Stimulated activated CD4-positive, alpha-beta T cell treated with anti-CD3 and anti-CD28 coated beads, Interleukin-1b, Interleukin-23, amount 100 ng/mL, for 4 hours (primary cell): ENCODE data around the gene SELENON.

Experiments
- DNase-seq, 2 donors: peaks; one replicate each; pipeline ENCODE4 v3.0.0-alpha.2; 2020; ENCODE audit warnings: low read depth in 2 of 2

Gene SELENON

DNA sequence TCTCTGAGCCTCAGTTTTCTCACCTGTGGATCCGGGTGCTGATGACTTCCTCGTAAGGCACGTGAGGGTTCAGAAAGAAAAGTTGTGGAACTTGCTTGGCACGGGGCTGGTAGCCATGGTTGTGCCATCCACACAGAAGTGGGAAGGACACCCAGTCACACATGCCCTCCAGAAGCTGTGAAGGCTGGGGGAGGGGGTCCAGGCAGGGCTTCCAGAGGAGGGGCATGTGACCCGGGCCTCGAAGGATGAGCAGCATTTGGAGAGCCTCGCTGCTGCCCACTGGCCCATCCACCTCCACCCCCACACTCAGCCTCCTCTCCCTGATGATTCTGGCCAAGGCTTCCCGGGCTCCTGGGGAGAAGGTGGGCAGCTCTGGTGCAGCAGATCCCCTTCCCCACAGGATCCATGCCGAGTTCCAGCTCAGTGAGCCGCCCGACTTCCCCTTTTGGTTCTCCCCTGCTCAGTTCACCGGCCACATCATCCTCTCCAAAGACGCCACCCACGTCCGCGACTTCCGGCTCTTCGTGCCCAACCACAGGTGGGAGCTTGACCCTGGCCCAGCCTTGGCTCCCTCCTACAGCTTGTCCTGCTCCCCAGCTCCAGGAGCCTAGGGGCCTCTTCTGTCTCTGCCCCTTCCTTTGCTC, 9.4 kb downstream of the SELENON start:
- no peak for DNase-seq

DNA sequence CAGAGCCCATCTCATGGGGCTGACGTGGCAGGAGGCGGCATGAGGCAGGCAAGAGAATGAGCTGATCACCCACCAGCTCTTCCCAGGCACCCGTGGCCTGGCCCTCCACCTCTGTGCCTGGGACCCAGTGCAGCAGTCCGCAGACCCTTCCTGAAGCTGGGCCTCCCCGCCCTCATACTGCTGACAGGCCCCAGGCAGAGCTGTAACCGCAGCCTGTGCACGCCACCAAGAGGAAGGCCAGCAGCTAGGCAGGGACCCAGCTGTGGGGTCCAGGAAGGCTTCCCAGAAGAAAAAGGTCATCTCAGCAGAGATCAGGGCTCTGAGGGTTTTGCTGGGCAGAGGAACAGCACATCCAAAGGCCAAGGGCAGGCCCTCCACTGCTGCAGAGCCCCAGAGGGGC, 9.9 kb downstream of the SELENON start:
- no peak for DNase-seq

DNA sequence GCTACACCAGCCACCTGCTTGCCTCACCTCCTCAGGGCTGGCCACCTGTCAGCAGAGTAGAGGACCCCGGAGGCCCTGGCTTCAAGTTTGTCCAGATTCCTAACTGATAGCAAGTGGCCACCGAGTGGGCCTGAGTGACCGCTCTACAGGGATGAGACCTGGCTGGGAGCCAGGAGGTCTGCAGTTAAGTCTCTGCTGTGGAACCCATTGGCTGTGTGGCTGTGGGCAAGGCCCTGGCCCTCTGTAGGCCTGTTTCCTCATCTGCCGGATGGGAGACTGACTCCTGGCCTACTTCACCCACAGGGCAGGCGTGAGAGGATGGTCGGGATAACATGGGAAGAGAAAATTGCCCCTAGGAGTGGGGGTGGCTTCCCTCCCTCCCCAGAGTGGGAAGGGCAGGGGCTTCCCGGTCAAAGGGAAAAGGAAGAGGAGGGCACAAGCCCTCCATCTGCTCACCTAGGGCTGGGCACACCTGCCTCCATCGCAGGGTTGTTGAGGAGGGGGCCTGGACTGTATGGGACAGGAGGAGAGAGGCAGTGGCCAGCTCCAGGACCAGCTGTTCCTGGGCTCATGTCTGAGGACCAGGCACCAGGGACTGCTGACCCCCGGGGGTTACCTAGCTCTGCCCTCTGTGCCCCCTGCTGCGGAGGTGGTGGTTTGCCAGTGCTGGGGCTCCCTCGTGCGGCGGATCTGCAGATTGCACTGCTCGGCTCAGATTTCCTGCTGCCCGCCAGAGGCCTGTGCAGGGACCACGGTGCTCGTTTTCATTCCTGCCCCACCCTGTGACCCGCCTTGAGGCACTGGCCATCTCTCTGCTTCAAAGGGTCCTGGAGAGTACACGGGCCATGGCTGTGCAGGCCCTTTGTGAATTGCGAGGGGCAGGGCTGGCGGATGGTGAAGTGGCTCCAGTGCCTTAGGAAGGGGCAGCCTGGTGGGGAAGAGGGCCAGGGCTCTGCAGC, 10.6 kb downstream of the SELENON start:
- peak; percentile 77 to 84 for DNase-seq

DNA sequence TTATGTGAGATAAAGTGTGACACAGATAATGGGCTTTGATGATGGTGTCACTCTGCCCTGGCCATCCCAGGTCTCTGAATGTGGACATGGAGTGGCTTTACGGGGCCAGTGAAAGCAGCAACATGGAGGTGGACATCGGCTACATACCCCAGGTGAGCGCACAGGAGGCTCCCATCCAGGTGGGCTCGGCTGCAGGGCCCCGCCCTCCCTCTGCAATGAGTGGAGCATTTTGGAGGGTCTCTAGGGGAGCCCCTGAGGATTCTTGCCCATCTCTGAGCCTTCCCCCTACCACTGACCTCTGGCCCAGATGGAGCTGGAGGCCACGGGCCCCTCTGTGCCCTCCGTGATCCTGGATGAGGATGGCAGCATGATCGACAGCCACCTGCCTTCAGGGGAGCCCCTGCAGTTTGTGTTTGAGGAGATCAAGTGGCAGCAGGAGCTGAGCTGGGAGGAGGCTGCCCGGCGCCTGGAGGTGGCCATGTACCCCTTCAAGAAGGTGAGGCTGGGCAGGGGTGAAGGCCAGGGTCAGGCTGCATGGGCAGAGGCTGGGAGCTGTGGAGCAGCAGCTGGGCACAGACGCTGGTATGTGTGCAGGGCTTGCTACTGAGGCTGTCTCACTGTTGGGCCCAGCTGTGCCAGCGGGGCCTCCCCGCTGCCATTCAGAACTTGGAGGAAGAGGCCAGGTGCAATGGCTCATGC, 11.5 kb downstream of the SELENON start:
- no peak for DNase-seq

DNA sequence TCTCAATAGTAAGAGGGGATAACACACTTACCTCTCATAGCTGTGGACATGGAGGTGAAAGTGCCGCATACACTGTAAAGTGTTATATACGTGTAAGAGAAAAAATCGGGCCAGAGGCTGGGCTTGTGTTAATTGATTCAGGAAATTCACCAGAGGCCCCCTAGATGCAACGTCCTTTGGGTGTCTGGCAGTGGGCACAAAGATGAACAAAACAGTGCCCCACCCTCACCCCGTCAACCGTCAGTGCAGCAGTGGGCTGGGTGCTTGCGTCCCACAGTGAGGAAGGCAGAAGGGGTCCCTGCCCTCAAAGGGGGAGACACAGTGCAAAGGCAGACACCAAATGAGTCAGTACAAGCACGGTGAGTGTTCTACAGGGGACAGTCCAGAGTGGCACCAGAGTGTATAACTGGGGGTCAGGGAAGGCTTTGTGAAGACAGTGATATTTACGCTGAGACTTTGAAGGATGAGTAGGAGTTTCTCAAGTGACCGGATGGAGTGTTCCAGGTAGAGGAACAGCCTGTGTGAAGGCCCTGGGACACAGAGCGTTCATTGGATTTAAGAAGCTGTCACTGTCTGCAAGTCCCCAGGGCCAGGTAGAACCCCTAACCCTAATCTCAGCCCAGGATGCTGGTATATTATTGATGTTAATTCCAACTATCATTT, 13.2 kb downstream of the SELENON start:
- DNase-seq: no peak

DNA sequence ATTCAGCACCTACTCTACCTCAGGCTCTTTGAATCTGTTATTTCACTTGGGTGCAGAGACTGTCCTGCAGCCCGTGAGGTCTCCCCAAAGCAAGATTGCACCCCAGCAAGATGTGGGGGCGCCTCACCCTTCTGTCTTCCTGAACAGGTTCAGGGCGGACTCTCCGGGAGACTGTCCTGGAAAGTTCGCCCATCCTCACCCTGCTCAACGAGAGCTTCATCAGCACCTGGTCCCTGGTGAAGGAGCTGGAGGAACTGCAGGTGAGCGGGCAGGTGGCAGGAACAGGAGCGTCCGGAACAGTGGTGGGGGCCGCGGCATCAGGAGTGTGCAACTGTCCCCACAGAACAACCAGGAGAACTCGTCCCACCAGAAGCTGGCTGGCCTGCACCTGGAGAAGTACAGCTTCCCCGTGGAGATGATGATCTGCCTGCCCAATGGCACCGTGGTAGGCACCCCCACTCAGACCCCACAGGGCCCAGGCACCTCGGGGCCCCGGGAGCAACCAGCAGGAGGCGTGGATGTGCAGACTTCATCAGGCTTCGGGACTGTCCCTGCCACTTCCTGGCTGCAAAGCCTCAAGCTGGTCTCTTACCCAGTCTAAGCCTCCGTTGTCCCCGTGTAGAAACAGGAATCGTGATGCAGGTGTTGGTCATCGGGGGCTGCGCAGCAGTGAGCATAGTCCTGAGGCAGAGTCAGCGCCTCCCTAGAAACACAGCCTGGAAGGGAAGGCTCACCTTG, 13.9 kb downstream of the SELENON start:
- DNase-seq: no peak

DNA sequence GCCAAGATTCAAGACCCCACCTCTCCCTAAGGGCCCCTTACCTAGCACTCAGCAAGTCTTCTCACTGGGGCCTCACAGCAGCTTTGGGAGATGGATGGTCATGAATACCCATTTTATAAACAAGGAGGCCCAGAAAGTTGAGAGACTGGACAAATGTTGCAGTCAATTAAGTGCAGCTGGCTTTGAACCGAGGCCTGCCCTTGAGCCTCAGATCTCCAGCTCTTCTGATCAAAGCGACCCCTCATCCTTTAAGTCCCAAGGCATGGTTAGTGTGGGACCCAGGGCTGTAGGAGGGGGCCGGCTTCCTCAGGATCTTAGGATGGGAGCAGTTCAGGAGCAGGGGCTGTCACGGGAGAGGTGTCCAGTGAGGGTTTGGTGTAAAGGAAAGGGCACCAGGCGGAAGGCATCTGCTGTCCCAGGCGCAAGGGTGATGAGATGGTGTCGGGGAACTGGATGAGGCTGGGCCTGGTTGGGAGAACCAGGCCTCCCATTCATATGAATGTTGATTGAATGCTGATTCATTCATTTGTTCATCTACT, 14.6 kb downstream of the SELENON start:
- DNase-seq: no peak

DNA sequence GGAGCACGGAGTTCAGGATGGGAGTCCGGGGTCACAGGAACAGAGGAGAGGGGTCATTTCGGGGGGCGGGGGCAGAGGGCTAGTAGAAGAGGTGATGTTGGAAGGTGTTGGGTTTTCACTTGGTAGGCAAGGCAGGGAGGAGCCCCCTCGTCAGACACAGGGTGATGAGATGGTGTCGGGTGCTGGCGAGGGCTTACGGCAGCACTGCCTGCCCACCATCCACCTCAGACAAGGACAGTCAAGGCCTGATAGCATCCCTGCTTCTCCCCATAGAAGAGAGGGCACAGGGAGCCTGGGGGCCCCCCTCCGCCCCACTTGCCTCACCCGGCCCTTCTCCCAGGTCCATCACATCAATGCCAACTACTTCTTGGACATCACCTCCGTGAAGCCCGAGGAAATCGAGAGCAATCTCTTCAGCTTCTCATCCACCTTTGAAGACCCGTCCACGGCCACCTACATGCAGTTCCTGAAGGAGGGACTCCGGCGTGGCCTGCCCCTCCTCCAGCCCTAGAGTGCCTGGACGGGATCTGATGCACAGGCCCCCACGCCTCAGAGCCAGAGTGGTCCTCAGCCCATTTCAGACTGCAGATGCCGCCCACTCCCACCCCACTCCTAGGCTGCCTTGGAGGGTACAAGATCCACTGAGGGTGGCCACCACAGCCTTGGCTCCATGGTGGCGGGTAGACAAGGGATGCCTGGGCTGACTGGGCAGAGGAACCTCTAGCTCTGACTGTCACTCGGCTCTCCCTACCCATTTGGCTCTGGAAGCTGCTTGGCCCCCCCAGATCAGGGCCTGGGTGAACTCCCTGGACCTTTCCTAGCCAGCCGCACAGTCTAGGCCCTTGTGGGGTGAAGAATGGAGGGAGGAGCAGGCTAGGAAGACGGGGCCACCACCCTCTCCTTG, 15.5 kb downstream of the SELENON start:
- DNase-seq: no peak

DNA sequence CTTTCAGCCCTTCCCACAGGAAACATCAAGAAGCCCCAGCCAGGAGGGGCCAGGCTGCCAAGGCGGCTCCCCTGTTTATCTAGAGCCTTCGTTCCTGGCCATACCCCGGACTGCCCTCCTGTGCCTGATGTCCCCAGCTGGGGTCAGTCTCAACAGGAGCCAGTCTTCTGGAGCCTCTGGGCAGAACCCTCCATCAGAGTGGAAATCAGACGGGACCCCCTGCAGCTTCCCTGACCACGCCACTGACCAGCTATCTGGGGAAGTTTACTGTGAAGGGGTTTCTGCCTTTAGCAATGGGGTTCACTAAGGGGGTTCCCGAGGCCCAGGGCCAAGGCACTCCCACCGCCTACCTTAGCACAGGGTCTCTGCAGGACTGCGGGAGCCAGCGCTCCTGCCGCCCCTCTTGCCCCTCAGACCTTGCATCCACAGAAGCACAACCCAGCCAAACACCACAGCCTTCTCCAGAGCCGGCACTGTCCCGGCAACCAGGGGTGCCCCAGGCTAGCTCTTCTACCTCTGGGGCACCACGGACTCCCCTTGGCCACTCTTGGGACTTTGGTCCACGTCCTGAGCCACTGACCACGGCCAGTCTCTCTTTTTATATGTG, 16.2 kb downstream of the SELENON start:
- no peak for DNase-seq

DNA sequence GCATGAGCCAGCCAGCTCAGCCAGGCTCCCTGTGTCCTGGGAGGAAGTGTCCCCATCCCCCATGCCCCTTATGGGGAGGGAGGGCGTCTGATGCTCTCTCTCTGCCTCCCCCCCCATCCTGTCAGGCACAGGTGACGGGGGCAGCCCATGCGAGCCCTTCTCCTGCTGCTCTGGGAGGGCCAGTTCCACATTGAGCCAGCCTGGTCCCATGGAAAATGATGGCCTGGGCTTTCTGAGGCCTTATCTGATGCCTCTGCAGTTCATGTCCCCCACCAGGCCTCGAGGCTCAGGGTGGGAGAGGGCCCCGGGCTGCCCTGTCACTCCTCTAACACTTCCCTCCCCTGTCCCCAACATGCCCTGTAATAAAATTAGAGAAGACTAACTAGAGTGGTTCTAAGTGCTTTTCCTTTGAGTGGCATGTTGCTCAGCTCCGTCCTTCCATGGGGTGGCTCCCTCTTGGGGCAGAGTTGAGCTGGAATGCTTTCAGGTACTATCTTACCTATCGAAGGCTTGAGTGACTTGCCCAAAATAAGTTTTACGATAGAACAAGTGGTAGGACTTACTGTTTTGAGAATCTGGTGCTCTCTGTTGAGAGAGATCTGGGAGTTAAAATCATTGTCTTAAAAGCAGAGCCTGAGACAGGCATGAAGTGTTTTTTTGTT, 18.0 kb downstream of the SELENON start:
- no peak for DNase-seq

DNA sequence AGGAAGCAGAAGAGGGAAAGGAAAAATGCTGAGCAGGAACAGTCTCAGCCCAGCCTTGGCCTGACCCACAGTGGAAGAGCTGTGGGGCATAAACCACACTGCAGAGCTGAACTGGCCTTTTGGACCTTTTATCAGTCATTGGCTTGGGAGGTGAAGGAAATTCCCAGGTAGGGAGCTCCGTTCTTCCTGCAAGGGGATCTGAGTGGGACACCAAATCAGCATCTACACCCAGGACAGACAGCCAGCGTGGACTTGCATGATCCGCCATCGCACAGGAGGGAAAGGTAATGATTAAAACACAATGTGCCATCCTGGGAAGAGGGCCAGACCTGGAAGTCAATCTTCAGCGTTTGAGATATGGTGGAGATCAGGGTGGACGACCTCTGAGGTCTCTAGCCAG, 18.6 kb downstream of the SELENON start:
- DNase-seq: no peak

DNA sequence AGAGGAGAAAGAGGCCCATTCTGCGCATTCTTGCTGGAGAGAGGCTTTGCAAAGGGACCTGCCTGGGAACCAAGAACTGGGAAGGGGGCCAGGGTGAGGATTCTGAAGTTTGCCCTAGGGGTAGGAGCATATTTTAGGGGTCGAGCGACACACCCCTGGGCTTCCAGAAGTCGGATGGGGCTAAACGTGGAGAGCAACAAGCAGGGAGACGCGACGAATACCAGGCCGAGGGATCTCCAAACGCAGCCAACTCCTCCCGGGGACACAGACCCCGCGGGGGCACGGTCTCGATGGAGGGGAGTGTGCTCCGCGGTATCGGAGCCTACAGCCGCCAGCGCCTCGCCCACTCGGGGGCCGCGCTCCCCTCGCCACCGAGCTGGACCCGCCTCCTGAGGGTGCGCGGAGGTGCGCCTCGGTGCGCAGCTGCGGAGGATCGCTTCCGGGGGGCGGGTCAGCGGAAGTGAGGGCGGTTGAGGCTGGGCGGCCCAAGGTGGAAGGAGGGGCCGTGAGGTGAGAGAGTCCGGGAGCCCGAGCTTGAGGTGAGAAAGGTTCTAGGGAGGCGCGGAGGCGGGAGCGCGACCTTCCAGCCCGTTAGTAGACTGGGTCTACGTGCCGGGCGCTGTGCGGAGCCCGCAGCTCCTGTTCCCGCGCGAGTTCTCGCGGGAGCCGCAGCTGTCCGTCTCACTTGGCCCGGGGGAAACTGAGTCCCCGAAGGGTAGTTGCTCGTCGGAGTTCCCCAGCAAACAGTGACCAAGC, 19.7 kb downstream of the SELENON start, which contains the start of gene MTFR1L:
Gene MTFR1L (plus strand): TSS at position 464 of the 756 bp plus-strand sequence. CDS start 3,151 bp downstream, outside the sequence.
- peak; percentile 89 to 90 for DNase-seq

DNA sequence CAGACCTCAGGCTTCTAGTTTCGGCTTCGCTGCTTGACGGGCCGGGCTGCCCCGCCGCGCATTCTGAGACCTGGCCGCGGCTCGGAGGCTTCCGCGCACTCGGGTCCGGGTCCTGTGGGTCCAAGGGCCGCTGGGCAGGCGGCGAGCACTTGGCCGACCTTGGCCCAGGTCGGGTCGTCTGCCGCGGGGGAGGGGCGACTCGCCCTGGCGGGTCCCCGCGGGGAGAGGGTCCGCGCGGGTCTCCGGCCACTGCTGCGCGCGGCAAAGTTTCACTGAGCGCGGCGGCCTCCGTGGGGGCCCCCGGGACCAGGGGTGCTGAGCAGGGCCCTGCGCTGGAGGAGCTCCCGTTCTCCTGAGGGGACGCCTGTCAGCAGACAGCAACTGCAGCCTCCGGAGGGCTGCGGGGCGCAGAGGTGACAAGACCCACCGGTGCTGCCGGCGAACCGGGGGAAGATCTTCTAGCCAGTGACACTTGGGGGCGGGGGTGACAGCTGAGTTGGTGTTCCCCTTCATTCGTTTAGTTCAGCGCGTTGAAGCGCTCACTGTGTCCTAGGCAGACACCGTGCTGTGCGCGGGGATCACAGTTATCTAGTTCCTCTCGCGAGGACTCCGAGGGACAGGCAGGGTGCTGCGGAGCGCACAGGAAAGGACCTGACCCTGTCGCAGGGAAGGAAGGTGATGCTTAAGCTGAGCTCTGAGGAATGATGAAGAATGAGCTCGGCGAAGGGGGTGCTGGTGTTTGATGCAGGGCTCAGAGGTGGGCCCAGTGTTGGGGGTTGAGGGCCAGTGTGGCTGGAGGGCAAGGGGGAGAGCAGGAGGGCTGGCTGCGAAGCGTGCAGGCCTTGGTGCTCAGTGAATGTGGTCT, 20.5 kb downstream of the SELENON start:
- DNase-seq: peak; percentile 41 to 46

DNA sequence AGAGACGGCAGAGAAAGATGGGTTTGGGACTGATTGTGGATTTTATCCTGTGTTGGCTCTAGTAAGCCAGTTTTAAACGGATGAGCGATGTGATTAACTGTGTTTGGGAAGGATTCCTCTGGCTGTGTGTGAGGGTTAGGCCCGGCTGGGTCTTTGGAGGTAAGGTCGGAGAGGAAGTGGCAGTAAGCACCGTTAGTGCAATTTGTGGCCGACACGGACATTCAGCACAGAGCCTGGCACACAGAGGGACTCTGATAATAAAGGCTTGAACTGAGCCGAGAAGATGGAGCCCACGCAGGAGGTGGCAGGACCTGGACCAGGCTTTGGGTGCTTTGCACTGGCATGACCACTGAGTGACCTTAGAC, 21.1 kb downstream of the SELENON start:
- no peak for DNase-seq

DNA sequence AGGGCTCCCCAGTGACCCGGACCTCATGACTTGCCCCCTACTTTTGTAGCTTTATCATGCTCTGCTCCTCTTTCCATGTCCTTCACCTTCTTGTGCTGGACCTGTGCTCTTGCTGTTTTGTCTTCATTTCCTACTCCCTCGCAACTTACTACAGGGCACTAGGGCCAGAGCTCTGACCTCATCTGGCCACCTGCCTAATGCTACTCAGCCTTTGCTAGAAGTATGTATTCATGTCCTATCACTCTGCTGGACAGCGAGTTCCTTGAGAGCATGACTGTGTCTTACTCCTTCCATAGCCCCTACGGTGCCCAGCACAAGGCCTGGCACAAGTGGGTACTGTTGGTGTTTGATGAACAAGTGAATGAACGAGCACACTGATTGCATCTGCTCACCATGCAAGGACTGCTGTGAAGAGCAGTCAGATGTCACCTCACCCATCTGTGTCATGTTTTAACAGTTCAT, 21.7 kb downstream of the SELENON start:
- DNase-seq: no peak

DNA sequence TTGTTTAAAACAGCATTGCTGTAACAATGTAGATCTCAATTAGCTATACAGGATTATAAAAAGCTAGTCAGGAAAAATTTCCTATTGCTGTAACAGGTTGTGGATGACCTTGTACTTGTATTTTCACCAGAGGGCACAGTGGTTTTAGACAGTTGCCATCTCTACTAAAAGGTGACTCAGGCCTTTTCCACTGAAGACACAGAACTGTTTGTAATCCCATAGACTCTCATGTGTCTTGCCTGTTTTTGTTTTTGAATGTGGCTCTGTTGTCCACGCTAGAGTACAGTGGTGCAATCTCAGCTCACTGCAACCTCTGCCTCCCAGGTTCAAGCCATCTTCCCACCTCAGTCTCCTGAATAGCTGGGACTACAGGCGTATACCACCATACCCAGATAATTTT, 25.6 kb downstream of the SELENON start:
- no peak for DNase-seq

DNA sequence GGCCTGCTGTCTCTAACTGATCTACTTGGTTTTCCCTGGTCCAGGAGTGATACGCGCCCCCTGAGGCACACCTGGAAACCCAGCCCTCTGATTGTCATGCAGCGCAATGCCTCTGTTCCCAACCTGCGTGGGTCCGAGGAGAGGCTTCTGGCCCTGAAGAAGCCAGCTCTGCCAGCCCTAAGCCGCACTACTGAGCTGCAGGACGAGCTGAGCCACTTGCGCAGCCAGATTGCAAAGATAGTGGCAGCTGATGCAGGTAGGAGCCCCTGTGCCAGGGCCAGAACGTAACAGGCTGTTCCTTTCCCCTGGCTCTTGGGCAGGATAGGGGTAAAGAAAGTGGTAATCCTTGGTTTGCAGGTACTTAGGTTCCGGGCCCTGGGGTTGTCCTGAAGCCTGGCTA, 26.6 kb downstream of the SELENON start:
- no peak for DNase-seq
